ENCODE measurements around the gene MEGF8.

Gene MEGF8

DNA sequence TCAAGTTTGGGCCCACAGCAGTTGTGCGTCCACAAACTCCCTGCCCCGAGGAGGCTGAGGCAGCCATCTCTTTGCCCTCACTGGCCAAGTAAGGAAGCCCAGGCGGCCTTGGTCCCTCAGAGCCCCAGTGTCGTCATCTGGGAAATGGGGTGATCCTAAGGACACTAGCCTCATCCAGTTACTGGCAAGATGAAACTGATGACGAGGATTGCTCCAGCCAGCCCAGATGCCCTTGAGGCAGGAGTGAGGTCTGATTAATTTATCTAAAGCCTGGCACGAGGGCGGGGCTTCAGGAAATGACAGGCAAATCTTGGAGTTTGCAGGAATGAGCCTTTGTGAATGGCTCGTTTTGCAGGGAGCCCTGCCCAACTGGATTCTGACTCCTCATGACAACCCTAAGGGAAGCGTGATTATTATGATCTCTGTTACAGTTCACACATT lies 96.2 kb downstream of the MEGF8 start:
- no peak for FAIRE-seq

DNA sequence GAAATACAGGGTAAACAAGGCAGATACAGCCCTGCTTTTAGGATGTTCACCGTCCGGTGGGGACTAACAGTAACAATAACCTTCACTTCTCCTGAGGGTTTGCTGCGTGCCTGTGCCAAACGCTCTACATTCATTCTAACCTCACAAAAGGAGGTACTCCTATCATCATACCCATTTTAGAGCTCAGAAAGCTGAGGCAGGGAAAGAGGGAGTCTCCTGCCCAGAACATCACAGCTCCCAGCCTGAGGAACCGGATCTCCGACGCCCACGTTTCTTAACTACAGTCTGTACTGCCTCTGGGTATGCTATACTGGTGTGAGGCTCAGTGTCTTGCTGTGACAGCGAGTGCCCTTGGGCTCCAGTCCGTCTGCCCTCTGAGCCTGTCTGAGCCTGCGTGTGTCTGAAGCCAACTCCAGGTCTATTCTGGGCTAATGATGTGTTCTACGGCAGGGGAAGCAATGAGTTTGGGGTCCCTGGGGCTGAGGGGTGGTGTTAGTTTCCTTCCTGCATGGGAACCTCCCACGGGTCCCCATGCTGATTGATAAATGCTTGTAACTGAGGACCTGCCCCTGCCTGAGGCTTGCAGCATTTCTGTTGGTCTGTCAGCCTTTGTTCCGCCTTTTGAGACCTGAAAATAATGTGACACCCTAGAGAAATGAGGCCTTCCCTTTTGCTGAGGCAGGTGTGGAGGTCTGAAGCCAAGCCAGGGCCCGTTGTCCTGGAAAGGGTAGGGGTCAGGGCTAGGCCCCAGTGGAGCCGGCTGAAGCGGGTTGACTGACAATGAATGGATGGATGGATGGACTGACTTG lies 96.9 kb downstream of the MEGF8 start:
- FAIRE-seq = no peak

- FAIRE-seq = no peak
Measured at GRCh38 chr19:42422901-42423461, 97.5 kb downstream of the MEGF8 start.

- no peak for FAIRE-seq
Measured at GRCh38 chr19:42423462-42424344, 98.3 kb downstream of the MEGF8 start.

- no peak for FAIRE-seq
Measured at GRCh38 chr19:42424345-42424707, 98.9 kb downstream of the MEGF8 start.

- FAIRE-seq = no peak
Measured at GRCh38 chr19:42424712-42425131, 99.3 kb downstream of the MEGF8 start.

- FAIRE-seq = no peak
Measured at GRCh38 chr19:42426643-42427042, 101.2 kb downstream of the MEGF8 start.

DNA sequence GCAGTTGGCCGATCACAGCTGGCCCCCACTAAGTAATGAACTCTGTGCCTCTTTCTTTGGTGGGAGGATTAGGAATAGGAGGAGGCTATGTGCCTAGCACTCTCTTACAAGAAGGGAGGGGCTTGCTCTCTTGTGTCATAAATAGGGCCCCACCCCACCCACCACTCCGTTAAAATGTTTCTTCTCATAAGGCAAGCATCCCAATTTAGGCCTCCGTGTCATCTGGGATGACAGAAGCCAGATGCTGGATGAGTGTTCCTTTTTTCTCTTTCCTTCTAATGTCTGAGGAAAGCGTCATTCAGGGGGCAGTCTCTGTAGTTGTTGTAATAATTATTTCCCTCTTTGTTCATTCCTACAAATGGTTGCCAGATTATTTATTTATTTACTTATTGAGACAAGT lies 101.9 kb downstream of the MEGF8 start, which contains the start of gene LIPE:
LIPE (minus strand) TSS at position 76 of the 400 bp plus-strand sequence. CDS start 239 bp downstream, outside the sequence.
- FAIRE-seq = no peak

Data from islet of Langerhans (tissue), 1 donor.